Type B pancreatic cell (in vitro differentiated cells): Measurements from ENCODE around the gene OGDH. TPM values are rescaled to one million over a fixed set of nuclear protein-coding genes. Genes with fewer than 3 reads are reported as not detected.

Source experiments
- DNase-seq: peaks from one replicate; pipeline ENCODE4 v3.0.0; 2021; ENCODE audit warnings: mixed read lengths; ENCODE audit not compliant: unreplicated experiment; ENCODE audit errors: extremely low spot score
- H3K27ac Mint-ChIP-seq: 2 replicates; pipeline ENCODE4 v1.8.0; 2021; ENCODE audit warnings: mild to moderate bottlenecking, mixed read lengths
- H3K27me3 Mint-ChIP-seq: 2 replicates; pipeline ENCODE4 v1.8.0; 2021; ENCODE audit warnings: mixed read lengths
- H3K36me3 Mint-ChIP-seq: 2 replicates; pipeline ENCODE4 v1.8.0; 2021; ENCODE audit warnings: mixed read lengths
- H3K4me1 Mint-ChIP-seq: one replicate; pipeline ENCODE4 v1.8.0; 2021; ENCODE audit warnings: mixed read lengths; ENCODE audit not compliant: unreplicated experiment
- H3K4me3 Mint-ChIP-seq: 2 replicates; pipeline ENCODE4 v1.8.0; 2021; ENCODE audit warnings: mild to moderate bottlenecking, mixed read lengths
- H3K9me3 Mint-ChIP-seq: 2 replicates; pipeline ENCODE4 v1.8.0; 2021; ENCODE audit warnings: mixed read lengths
- total RNA-seq: library from RNA; stranded (reverse); gene quantifications from 2 replicates; pipeline ENCODE4 v1.2.1, GENCODE V29; 2021; ENCODE audit warnings: low replicate concordance
- TF ChIP-seq, protein P1 (sequence below): fragments of 200-600 bp; sonication (generic); conservative IDR thresholded peaks from 2 replicates; pipeline ENCODE4 v1.5.0; 2021; ENCODE audit warnings: antibody characterized with exemption, mild to moderate bottlenecking

OGDH gene
- total RNA-seq, 1 donor from 2014 or later: 92.8 TPM

DNA sequence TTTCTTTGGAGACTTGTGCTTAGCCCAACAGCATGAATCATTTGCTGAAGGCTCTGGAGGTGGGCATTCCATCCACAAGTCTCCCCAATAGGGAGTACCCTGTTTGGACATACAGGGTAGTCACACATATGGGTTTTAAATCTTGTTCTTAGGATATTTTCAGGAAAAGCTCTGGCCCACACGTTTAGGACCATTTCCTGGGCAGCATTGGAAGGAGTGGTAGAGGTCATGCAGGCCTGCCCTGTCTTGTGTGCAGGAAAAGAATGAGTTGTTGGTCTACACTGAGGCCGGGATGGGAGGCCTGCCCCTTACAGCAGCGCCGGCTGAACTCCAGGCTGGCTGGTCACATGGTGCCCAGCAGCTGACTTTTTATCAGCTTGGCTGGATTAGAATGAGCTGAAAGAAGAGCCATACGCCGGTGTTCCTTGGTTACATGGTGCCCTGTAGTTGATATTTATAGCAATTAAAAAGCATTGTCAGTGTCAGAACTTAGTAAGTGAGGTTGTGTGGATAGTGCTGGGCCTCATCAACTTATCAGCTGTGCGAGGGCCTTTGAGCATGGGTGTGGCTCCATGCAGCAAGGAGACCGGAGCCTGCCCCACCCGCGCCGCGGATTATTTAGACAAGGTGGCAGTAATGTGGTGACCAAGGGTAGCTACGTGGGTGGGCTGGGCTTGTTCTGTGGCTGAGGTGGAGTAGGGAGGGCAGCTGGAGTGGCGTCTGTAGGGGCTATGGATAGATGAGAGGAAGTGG lies 28.6 kb downstream of the OGDH start:
- H3K27ac Mint-ChIP-seq: peak overlapping the region; percentile 83
- no peak for DNase-seq

DNA sequence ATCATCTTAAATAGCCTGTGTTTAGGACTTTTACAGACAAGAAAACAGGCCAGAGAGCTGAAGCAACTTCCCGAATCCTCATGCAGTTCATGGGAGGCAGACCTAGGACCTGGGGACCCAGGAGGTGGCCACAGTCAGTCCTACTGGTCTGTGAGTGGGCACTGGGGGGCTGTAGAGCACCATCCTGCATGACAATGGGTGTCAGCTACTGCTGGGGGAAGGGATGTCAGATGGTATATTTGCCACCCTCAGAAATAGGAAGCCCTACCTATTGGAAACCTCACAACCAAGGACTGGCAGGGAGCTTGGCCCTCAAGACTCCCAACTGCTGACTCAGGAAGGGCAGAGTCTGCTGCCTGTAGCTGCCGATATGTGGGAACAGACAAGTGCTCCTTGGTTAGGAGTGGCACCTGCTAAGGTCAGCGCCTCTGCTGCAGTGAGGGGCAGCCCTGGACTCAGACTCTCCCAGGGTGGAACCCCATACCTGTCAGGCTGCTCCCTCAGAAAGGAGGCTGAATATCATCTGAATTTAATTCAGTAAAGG lies 29.7 kb downstream of the OGDH start:
- TF ChIP-seq, protein P1, sequence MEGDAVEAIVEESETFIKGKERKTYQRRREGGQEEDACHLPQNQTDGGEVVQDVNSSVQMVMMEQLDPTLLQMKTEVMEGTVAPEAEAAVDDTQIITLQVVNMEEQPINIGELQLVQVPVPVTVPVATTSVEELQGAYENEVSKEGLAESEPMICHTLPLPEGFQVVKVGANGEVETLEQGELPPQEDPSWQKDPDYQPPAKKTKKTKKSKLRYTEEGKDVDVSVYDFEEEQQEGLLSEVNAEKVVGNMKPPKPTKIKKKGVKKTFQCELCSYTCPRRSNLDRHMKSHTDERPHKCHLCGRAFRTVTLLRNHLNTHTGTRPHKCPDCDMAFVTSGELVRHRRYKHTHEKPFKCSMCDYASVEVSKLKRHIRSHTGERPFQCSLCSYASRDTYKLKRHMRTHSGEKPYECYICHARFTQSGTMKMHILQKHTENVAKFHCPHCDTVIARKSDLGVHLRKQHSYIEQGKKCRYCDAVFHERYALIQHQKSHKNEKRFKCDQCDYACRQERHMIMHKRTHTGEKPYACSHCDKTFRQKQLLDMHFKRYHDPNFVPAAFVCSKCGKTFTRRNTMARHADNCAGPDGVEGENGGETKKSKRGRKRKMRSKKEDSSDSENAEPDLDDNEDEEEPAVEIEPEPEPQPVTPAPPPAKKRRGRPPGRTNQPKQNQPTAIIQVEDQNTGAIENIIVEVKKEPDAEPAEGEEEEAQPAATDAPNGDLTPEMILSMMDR: no peak
- peak overlapping the region; percentile 66 for H3K27ac Mint-ChIP-seq
- H3K4me3 Mint-ChIP-seq: no peak overlapping the region
- no peak for DNase-seq
- peaks cover 18% of the 10 kb centered on the region for H3K36me3 Mint-ChIP-seq
- H3K4me1 Mint-ChIP-seq: peaks cover 49% of the 10 kb centered on the region
- H3K9me3 Mint-ChIP-seq: no peaks in the 10 kb centered on the region
- no peaks in the 10 kb centered on the region for H3K27me3 Mint-ChIP-seq

More for the DNA sequence above, 28.6 kb downstream of the OGDH start:
- Mint-ChIP-seq H3K4me1 (peaks cover 54% of the 10 kb centered on the region), H3K9me3 (no peaks in the 10 kb centered on the region), H3K36me3 (peaks cover 18% of the 10 kb centered on the region), H3K4me3 (no peak overlapping the region), H3K27me3 (no peaks in the 10 kb centered on the region)
- TF ChIP-seq, protein P1: no peak

DNA sequence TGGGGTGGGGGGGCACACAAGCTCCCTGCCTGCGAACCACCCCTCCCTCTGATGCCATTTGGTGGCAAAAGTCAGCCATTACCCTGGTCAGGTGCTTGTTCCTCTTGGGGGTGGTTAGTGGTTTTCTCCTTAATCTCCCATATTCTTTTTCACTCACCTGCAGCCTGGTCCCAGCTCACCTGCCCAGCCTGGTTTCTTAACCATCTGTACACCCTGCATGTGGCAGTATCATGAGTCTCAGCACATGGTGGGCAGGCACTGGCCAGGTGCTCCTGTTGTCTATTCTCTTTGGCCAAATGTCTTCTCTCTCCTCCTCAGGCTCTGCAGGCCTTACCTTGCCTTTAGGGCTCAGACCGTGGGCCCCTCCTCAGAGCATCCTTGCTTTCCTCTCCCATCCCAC lies 30.5 kb downstream of the OGDH start:
- no peak for DNase-seq
- peaks cover 15% of the 10 kb centered on the region for H3K36me3 Mint-ChIP-seq
- TF ChIP-seq, protein P1: no peak
- no peaks in the 10 kb centered on the region for H3K27me3 Mint-ChIP-seq
- no peak overlapping the region for H3K4me3 Mint-ChIP-seq
- H3K27ac Mint-ChIP-seq: peak overlapping the region; percentile 66
- no peaks in the 10 kb centered on the region for H3K9me3 Mint-ChIP-seq
- peaks cover 41% of the 10 kb centered on the region for H3K4me1 Mint-ChIP-seq

DNA sequence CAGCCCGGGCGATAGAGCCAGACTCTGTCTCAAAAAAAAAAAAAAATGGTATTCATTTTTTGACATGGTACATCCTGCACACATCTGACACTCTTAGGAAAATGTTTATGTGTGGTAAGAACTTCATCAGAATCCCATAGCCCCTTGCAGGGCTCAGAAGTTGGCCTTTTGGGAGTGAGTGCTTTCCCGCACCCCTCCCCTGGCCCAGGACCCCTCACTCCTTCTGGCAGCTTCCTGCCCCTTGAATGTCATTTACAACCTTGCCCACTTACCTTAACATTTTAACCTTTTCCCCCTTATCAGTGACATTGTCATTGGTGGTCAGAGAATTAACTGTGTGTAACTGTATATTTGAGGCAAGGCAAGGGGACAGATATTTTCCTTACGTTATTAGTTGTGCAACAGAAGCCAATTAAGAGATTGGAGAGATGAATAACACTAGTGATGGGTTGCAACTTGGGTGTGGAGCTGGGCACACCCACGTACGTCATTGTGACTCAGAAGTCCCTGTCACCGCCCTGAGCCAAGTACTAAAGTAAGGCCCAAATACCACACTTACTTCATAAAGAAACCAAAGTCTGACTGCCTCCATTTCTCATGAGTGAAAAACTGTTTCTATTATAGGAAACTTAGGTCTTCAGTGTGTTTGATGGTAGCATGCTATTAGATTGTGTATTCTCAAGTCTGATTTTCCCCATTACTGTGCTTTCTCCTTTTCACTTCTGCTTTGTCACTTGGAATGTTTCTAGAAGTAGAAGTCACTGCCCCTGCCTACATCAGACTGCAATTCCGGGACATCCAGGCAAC lies 31.6 kb downstream of the OGDH start:
- H3K4me3 Mint-ChIP-seq: peak overlapping the region; percentile 78
- TF ChIP-seq, protein P1: no peak
- DNase-seq: no peak
- no peaks in the 10 kb centered on the region for H3K9me3 Mint-ChIP-seq
- no peaks in the 10 kb centered on the region for H3K27me3 Mint-ChIP-seq
- peaks cover 14% of the 10 kb centered on the region for H3K36me3 Mint-ChIP-seq
- H3K27ac Mint-ChIP-seq: peak overlapping the region; percentile 98
- peaks cover 40% of the 10 kb centered on the region for H3K4me1 Mint-ChIP-seq

DNA sequence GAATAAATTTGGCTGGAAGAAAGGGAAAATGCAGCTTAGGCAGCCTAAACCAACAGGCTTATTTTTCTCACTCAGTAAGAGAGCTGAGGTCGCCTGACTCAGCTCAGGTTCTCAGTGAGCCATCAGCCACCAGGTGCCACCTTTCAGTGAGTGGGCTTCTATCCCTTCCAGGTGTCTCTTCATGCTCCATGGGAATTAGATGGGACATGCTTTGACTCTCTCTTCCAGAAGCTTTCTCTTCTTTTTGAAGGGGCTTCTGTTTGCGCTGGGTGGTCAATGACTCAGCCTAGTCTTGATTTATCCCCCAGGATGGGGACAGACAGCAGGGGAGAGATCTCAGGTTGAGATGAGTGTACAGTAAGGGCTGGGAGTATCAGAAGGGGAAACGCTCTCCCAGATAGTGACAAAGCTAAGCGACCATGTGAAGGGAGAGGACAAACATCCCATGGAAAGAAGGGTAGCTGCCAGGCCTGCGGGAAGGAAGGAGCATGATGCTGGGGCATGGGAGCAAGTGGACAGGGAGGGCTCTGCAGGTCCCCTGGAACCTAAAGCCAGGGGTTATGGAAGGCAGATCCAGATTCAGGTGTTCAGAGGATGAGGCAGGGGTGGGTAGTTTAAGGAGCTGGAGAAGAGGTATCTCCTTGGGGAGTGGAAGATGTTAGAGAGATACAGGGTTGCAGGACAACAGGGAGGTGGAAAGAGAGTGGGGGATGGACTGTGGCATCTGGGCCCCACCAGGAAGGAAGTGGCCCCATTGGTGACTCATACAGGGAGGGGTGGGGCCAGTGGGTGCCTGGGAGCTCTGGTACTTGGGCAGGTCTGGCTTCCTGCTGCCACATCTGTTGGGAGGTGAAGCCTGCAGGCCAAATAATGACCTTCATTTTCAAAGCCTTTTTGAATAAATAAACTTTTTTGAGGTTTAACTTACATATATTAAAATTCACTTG lies 32.5 kb downstream of the OGDH start:
- TF ChIP-seq, protein P1: no peak
- Mint-ChIP-seq H3K27ac (peak overlapping the region; percentile 98), H3K4me1 (peaks cover 34% of the 10 kb centered on the region), H3K27me3 (no peaks in the 10 kb centered on the region), H3K4me3 (peak overlapping the region; percentile 78), H3K36me3 (peaks cover 11% of the 10 kb centered on the region), H3K9me3 (no peaks in the 10 kb centered on the region)
- DNase-seq: no peak
